Esophagus squamous epithelium (tissue), 5 donors: ENCODE data around the gene XPNPEP1. TPM values are rescaled to one million over a fixed set of nuclear protein-coding genes. Genes with fewer than 3 reads are reported as not detected.

ENCODE experiments used
- DNase-seq: peaks from one replicate; lab custom pipeline; 2025; lab: John Stamatoyannopoulos, UW
- H3K27ac ChIP-seq, 4 donors: fragments of 200-600 bp; sonication (generic); one replicate each; pipeline ENCODE4 v1.5.1; 2016 to 2019; ENCODE audit warnings: mild to moderate bottlenecking in 1 of 4
- H3K27me3 ChIP-seq, 4 donors: fragments of 200-600 bp; sonication (generic); 1 replicate in 3 of 4; 2 replicates in 1 of 4; pipeline versions ENCODE4 v1.5.1 to v1.6.0; 2017 to 2021; ENCODE audit warnings: antibody characterized with exemption in 1 of 4
- H3K36me3 ChIP-seq, 3 donors: fragments of 200-600 bp; sonication (generic); one replicate each; pipeline ENCODE4 v1.5.1; 2016 to 2019
- H3K4me1 ChIP-seq, 3 donors: fragments of 200-600 bp; sonication (generic); one replicate each; pipeline ENCODE4 v1.5.1; 2017 to 2019
- H3K4me3 ChIP-seq, 4 donors: fragments of 200-600 bp; sonication (generic); 1 replicate in 3 of 4; 2 replicates in 1 of 4; pipeline ENCODE4 v1.5.1; 2016 to 2019; ENCODE audit warnings: mild to moderate bottlenecking in 2 of 4, moderate library complexity in 1 of 4
- H3K9me3 ChIP-seq, 3 donors: fragments of 200-600 bp; sonication (generic); one replicate each; pipeline ENCODE4 v1.5.1; 2016 to 2019
- POLR2A ChIP-seq, 4 donors: fragments of 450-650 bp; IDR thresholded peaks; one replicate each; pipeline ENCODE4 v1.6.1; 2017; ENCODE audit warnings: antibody characterized with exemption in 4 of 4, mild to moderate bottlenecking in 4 of 4, moderate library complexity in 3 of 4
- WGBS, 2 donors: methylation state at CpG; one replicate each; pipeline ENCODE4 v1.1.5; 2018; 5-methylcytosine and 5-hydroxymethylcytosine counted together
- intact Hi-C: fragments of 100-400 bp; cut with DNase I; formaldehyde crosslinking; loops from one replicate; pipeline ENCODE4 v1.15.0; 2022
- total RNA-seq, 4 donors: library from RNA; depleted of rRNA; stranded (reverse); fragments of >200 nt; gene quantifications; one replicate each; pipeline ENCODE4 v1.1.0, GENCODE V29; 2016
- TF ChIP-seq, protein P1 (sequence below), 6 experiments: fragments of 450-650 bp in 4 of 6; fragments of 200-600 bp in 2 of 6; sonication (generic) in 2 of 6; IDR thresholded peaks; one replicate each; pipeline ENCODE4 v1.5.1; 2016 to 2019; ENCODE audit warnings: antibody characterized with exemption in 6 of 6, mild to moderate bottlenecking in 4 of 6, moderate library complexity in 4 of 6
- donor health status: DM: yes; HTN: yes; CAD: no.

XPNPEP1 gene
- total RNA-seq, 4 donors from 2014 or later, result 39.0 to 79.3 (median 60.1) TPM

DNA sequence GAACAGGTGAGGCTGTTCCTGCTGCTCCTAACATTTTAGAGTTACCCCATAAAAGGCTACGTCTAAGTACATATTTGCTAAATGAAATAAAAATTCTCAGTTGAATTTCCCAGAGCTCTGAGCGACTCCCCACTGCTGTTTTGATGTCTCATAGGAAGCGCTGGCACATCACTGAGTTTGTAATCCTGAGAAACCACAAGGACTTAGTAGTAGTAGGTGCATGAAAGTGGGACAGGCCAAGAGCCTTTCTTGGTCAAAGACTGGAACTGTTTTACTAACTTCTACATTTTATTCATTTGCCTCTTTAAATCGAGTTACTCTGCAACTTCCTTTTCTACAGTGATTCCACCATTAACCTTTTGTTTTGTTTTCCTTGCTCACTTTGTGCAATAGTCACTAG, 85.9 kb downstream of the XPNPEP1 start:
- TF ChIP-seq, protein P1, sequence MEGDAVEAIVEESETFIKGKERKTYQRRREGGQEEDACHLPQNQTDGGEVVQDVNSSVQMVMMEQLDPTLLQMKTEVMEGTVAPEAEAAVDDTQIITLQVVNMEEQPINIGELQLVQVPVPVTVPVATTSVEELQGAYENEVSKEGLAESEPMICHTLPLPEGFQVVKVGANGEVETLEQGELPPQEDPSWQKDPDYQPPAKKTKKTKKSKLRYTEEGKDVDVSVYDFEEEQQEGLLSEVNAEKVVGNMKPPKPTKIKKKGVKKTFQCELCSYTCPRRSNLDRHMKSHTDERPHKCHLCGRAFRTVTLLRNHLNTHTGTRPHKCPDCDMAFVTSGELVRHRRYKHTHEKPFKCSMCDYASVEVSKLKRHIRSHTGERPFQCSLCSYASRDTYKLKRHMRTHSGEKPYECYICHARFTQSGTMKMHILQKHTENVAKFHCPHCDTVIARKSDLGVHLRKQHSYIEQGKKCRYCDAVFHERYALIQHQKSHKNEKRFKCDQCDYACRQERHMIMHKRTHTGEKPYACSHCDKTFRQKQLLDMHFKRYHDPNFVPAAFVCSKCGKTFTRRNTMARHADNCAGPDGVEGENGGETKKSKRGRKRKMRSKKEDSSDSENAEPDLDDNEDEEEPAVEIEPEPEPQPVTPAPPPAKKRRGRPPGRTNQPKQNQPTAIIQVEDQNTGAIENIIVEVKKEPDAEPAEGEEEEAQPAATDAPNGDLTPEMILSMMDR (IDR thresholded peaks at IDR 0.05), result no peak
- no peak for TF ChIP-seq POLR2A (IDR thresholded peaks at IDR 0.05)
- no peaks in the 10 kb centered on the region for H3K27me3 ChIP-seq
- 52 to 58% methylated on average over 4 of the region's 4 CpGs for WGBS, 2 donors
- intact Hi-C loops, result no loop called here
- no peak for DNase-seq
- no peak overlapping the region for H3K4me3 ChIP-seq
- H3K36me3 ChIP-seq, result no peaks in the 10 kb centered on the region
- H3K4me1 ChIP-seq, result no peaks in the 10 kb centered on the region
- H3K9me3 ChIP-seq, result no peaks in the 10 kb centered on the region
- no peak overlapping the region for H3K27ac ChIP-seq

DNA sequence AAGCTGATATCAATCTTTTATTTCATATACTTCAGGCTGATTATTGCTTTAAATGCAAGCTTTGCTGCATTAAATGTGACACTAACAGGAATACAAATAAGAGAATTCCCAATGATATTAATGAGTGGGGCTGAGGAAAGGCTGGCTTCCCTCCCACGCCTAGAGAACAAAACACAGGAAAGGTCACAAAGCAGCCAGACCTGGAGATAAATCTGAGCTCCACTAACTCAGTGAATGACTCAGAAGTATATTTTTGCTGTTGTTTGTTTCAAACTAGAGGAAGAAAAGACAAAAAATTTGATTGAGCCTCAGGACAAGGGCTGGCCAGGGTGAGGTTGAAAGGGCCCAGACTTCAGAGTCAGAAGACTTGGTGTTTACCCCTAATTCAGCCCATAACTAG, 88.1 kb downstream of the XPNPEP1 start:
- H3K27ac ChIP-seq, result no peak overlapping the region
- WGBS, 2 donors, result 37 to 43% methylated on average over 1 of the region's 1 CpG

DNA sequence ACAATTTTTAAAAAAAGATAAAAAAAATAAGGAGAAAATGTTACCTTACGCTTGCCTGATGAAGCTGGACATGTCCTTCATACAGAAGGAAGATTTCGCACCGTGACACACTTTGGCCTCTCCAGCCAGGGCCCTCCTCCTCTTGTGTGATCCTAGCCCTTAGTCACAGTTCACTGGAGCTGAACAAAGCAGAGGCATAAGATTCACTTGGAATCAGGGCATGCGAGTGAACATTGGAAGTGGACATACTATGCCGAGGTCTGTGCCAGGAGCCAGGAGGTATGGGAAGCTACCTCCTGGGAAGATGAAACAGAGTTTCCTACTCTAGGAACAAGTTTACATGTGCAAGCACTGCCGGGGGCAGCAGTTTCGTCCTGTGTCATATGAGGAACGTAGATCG, 91.5 kb downstream of the XPNPEP1 start:
- Histone ChIP-seq H3K9me3 (no peaks in the 10 kb centered on the region), H3K4me1 (no peaks in the 10 kb centered on the region), H3K4me3 (no peak overlapping the region), H3K36me3 (no peaks in the 10 kb centered on the region), H3K27ac (no peak overlapping the region), H3K27me3 (no peaks in the 10 kb centered on the region)
- WGBS, 2 donors, result 86% methylated on average over 9 of the region's 9 CpGs
- intact Hi-C loops, result no loop called here
- no peak for DNase-seq
- no peak for TF ChIP-seq POLR2A (IDR thresholded peaks at IDR 0.05)
- TF ChIP-seq, protein P1 (IDR thresholded peaks at IDR 0.05), result no peak

More for the DNA sequence above, 88.1 kb downstream of the XPNPEP1 start:
- no peak for DNase-seq
- no peak overlapping the region for H3K4me3 ChIP-seq
- no peaks in the 10 kb centered on the region for H3K27me3 ChIP-seq
- no peaks in the 10 kb centered on the region for H3K36me3 ChIP-seq
- no peak for TF ChIP-seq POLR2A (IDR thresholded peaks at IDR 0.05)
- TF ChIP-seq, protein P1 (IDR thresholded peaks at IDR 0.05), result no peak
- H3K4me1 ChIP-seq, result no peaks in the 10 kb centered on the region
- no peaks in the 10 kb centered on the region for H3K9me3 ChIP-seq
- intact Hi-C loops, result no loop called here

DNA sequence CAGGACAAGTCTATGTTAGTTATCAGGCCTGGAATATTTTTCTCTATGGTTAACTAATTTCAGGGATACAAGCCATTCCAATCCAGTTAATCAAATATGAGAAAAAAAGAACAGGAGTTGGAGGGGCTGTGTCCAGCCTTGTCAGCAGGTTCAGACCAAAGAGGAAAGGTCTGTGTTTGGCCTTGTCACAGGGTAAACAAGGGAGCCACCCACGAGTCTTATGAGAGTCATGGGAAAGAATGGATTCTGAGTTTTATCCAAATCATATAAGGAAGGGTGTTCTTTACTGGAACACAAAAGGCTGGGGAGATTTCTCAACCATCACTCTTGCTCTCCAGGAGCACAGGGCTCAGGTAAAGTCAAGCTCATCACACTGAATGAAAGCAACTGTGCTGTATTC, 99.1 kb downstream of the XPNPEP1 start:
- no peak for DNase-seq
- Histone ChIP-seq H3K27ac (no peak overlapping the region), H3K27me3 (no peaks in the 10 kb centered on the region), H3K4me3 (no peak overlapping the region), H3K9me3 (no peaks in the 10 kb centered on the region), H3K4me1 (no peaks in the 10 kb centered on the region), H3K36me3 (no peaks in the 10 kb centered on the region)
- intact Hi-C loops, result no loop called here
- no peak for TF ChIP-seq POLR2A (IDR thresholded peaks at IDR 0.05)
- TF ChIP-seq, protein P1 (IDR thresholded peaks at IDR 0.05), result no peak
- WGBS, 2 donors, result 20 to 53% methylated on average over 1 of the region's 1 CpG

DNA sequence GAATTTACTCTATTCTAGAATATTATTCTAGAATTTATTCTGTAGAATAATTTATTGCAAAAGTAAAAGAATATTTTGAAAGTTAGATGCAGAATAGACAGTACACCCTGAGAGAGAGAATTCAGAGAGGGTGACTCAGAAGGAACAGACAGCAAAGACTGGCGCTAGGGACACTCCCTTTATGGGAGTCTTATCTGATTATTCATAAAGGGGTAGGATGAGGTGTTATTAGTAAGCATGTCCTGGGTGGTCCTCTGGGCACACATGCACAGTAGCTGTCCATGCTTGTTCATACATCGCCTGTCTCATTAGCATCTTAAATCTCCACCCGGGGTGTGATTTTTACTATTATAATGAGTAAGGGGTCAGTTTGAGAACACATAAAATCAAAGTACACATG, 100.1 kb downstream of the XPNPEP1 start:
- 48 to 67% methylated on average over 3 of the region's 3 CpGs for WGBS, 2 donors
- Histone ChIP-seq H3K27me3 (no peaks in the 10 kb centered on the region), H3K4me1 (no peaks in the 10 kb centered on the region), H3K36me3 (no peaks in the 10 kb centered on the region), H3K4me3 (no peak overlapping the region), H3K27ac (no peak overlapping the region), H3K9me3 (no peaks in the 10 kb centered on the region)
- DNase-seq, result no peak
- no peak for TF ChIP-seq POLR2A (IDR thresholded peaks at IDR 0.05)
- TF ChIP-seq, protein P1 (IDR thresholded peaks at IDR 0.05), result no peak
- intact Hi-C loops, result no loop called here
